ENCODE results near the gene MTMR12. TPM values are rescaled to one million over a fixed set of nuclear protein-coding genes. Genes with fewer than 3 reads are reported as not detected.
A peak's percentile ranks its signal among the peaks of the same experiment; 100 is the strongest.

MTMR12 gene
- total RNA-seq, 4 donors from 2014 or later, result 35.8 to 40.0 (median 38.1) TPM

DNA sequence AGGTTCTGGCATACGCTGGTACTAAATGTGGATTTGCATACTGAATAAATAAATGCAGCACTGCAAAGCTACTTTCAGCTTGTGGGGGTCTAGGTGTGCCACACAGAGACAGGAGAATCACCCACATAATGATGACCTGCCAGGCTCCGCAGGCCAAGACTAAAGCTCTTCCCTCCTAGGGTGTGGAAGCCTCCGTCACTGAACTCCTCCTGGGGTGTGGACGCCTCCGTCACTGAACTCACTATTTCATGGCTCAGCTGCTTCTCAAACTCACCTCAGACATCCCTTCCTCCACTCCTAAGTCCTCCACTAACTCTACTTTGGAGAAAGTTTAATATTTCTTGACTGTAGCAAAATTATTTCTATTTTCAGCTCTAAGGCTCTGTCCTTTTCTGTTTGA is 73.4 kb downstream of the MTMR12 start:
- WGBS, 2 donors, result 83 to 91% methylated on average over 5 of the region's 5 CpGs
- H3K27ac ChIP-seq, result no peak overlapping the region
- peaks cover 0 to 87% (median 9%) of the 10 kb centered on the region in 3 donors for H3K36me3 ChIP-seq
- no peak overlapping the region for H3K4me3 ChIP-seq
- TF ChIP-seq EP300 (IDR thresholded peaks at IDR 0.05), result no peak
- no peak for TF ChIP-seq POLR2A (IDR thresholded peaks at IDR 0.05)
- TF ChIP-seq, protein P1, sequence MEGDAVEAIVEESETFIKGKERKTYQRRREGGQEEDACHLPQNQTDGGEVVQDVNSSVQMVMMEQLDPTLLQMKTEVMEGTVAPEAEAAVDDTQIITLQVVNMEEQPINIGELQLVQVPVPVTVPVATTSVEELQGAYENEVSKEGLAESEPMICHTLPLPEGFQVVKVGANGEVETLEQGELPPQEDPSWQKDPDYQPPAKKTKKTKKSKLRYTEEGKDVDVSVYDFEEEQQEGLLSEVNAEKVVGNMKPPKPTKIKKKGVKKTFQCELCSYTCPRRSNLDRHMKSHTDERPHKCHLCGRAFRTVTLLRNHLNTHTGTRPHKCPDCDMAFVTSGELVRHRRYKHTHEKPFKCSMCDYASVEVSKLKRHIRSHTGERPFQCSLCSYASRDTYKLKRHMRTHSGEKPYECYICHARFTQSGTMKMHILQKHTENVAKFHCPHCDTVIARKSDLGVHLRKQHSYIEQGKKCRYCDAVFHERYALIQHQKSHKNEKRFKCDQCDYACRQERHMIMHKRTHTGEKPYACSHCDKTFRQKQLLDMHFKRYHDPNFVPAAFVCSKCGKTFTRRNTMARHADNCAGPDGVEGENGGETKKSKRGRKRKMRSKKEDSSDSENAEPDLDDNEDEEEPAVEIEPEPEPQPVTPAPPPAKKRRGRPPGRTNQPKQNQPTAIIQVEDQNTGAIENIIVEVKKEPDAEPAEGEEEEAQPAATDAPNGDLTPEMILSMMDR (IDR thresholded peaks at IDR 0.05), result no peak
- peaks cover 0 to 14% (median 3%) of the 10 kb centered on the region in 4 donors for H3K4me1 ChIP-seq
- no peaks in the 10 kb centered on the region for H3K27me3 ChIP-seq
- DNase-seq (ENCODE audit: low spot score in 2 of 2), result no peak
- no peaks in the 10 kb centered on the region for H3K9me3 ChIP-seq

- Histone ChIP-seq H3K4me1 (peaks cover 0 to 50% (median 33%) of the 10 kb centered on the region in 4 donors), H3K36me3 (peaks cover 0 to 51% (median 6%) of the 10 kb centered on the region in 3 donors), H3K27me3 (no peaks in the 10 kb centered on the region), H3K27ac (peak overlapping the region; percentile 48 to 90 (median 74)), H3K4me3 (no peak overlapping the region), H3K9me3 (no peaks in the 10 kb centered on the region)
- peak in 1 of 2 donors; percentile 69 for TF ChIP-seq EP300 (IDR thresholded peaks at IDR 0.05)
- TF ChIP-seq, protein P1 (IDR thresholded peaks at IDR 0.05), result no peak
- WGBS, 2 donors, result 30 to 32% methylated on average over 10 of the region's 10 CpGs
- peak in 1 of 2 donors; percentile 39 for DNase-seq (ENCODE audit: low spot score in 2 of 2)
These were observed 78.9 kb downstream of the MTMR12 start for GRCh38 chr5:32233696-32234447.

DNA sequence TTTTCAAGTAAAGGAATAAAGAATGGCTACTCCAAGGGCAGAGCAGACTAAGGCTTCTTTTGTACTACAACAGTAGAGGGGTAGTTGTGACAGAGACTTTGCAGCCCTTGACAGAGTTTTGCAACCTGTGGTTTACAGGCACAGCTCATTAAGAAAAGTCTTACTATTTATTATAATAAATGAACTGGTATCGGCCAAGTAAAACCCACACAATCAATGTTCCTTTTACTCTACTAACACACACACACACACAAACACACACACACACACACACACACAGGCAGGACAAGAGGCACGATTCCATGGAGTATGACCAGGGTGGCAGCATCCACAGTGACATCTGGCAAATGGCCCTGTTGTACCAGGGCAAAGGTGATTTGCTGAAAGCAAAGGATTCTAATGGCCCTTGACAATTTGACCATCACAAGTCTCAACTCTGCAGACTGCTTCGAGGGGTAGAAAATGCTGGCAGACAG is 79.5 kb downstream of the MTMR12 start:
- Histone ChIP-seq H3K36me3 (peaks cover 0 to 48% (median 6%) of the 10 kb centered on the region in 3 donors), H3K27ac (peak overlapping the region; percentile 48 to 90 (median 74))
- TF ChIP-seq POLR2A (IDR thresholded peaks at IDR 0.05) (no peak), EP300 (IDR thresholded peaks at IDR 0.05) (no peak)
- TF ChIP-seq, protein P1 (IDR thresholded peaks at IDR 0.05), result no peak

DNA sequence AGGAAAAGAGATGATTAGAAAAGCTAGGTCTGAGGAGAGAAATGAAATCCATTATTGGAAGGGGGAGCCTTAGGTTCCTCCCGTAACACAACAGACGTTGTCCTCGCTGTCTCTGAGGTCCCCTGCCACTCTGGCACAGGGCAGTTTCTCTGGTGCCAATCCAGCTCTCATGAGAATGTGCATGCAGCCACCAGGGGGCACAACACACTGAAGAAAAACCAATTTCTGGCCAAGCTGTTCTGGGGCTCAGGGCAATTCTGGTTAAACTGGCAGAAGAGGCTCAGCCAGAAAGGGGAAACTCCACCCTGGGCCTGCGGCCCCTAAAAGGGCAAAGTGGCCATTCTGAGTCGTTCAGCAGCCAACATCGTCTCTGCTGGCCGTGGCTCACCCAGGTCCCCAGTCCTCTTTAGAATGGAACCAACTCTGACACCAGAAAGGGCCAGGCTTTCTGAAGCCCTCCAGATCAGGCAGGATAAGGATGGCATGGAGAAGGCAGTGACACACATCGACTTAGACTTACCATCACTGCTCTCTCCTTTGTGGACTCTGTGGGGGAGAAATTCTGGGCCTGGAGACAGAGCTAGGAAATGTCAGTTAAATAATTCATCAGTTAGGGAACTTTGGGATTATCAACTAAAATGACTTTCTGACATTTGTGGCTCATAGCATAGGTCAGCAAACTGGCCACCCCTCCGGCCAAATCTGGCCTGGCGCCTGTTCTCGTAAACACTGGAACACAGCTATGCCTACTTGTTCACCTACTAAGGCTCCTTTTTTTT is 80.1 kb downstream of the MTMR12 start:
- TF ChIP-seq POLR2A (IDR thresholded peaks at IDR 0.05), result no peak
- TF ChIP-seq, protein P1 (IDR thresholded peaks at IDR 0.05), result peak; percentile 77 to 91 (median 84)
- TF ChIP-seq EP300 (IDR thresholded peaks at IDR 0.05), result peak in 1 of 2 donors; percentile 36
- peak overlapping the region; percentile 48 to 90 (median 74) for H3K27ac ChIP-seq
- no peak overlapping the region for H3K4me3 ChIP-seq
- no peaks in the 10 kb centered on the region for H3K9me3 ChIP-seq
- H3K4me1 ChIP-seq, result peaks cover 0 to 50% (median 33%) of the 10 kb centered on the region in 4 donors
- whole genome bisulfite sequencing, 2 donors, result 22 to 29% methylated on average over 11 of the region's 11 CpGs
- no peaks in the 10 kb centered on the region for H3K27me3 ChIP-seq
- H3K36me3 ChIP-seq, result peaks cover 0 to 48% (median 6%) of the 10 kb centered on the region in 3 donors
- peak; percentile 63 to 84 for DNase-seq (ENCODE audit: low spot score in 2 of 2)

More for the DNA sequence above, 79.5 kb downstream of the MTMR12 start:
- 43 to 49% methylated on average over 3 of the region's 3 CpGs for WGBS, 2 donors
- Histone ChIP-seq H3K4me3 (no peak overlapping the region), H3K4me1 (peaks cover 0 to 50% (median 33%) of the 10 kb centered on the region in 4 donors), H3K27me3 (no peaks in the 10 kb centered on the region), H3K9me3 (no peaks in the 10 kb centered on the region)
- DNase-seq (ENCODE audit: low spot score in 2 of 2), result peak in 1 of 2 donors; percentile 30
